Glomerular visceral epithelial cell (primary cell): ENCODE data around the gene APRT.

Experiments used
- DNase-seq: peaks from one replicate; pipeline ENCODE4 v3.0.0-alpha.2; 2016; ENCODE audit errors: extremely low spot score

APRT gene

GRCh38 chr16:88822281-88823040 is 10.7 kb upstream of the APRT start:
- DNase-seq: no peak

- DNase-seq: no peak
Measured at GRCh38 chr16:88821168-88821850, 9.6 kb upstream of the APRT start.

- DNase-seq: no peak
Measured at GRCh38 chr16:88820385-88821025, 8.8 kb upstream of the APRT start.

- no peak for DNase-seq
Measured at GRCh38 chr16:88819126-88819525, 7.4 kb upstream of the APRT start.

- no peak for DNase-seq
Measured at GRCh38 chr16:88818575-88818874, 6.8 kb upstream of the APRT start.

- DNase-seq: no peak
Measured at GRCh38 chr16:88817785-88818574, 6.3 kb upstream of the APRT start.

- DNase-seq: no peak
Measured at GRCh38 chr16:88816736-88817535, 5.2 kb upstream of the APRT start.

GRCh38 chr16:88815901-88816589 is 4.3 kb upstream of the APRT start:
- peak; percentile 45 for DNase-seq

GRCh38 chr16:88815227-88815626 is 3.5 kb upstream of the APRT start:
- no peak for DNase-seq

- DNase-seq: no peak
Measured at GRCh38 chr16:88814144-88814502, 2.4 kb upstream of the APRT start.

- DNase-seq: no peak
Measured at GRCh38 chr16:88813269-88814143, 1.8 kb upstream of the APRT start.

GRCh38 chr16:88812513-88813268 is 963 bp upstream of the APRT start:
- DNase-seq: no peak

- peak; percentile 82 for DNase-seq
Measured at GRCh38 chr16:88810912-88811768, 588 bp downstream of the APRT start.

GRCh38 chr16:88810166-88810911 is 1.4 kb downstream of the APRT start:
- DNase-seq: peak; percentile 27

GRCh38 chr16:88809676-88810165 is 2.0 kb downstream of the APRT start:
- peak; percentile 24 for DNase-seq

GRCh38 chr16:88809068-88809675 is 2.6 kb downstream of the APRT start:
- peak; percentile 30 for DNase-seq
